WTC11 (cell line): Measurements from ENCODE around the gene MEF2D. TPM values are rescaled to one million over a fixed set of nuclear protein-coding genes. Genes with fewer than 3 reads are reported as not detected.
A peak's percentile ranks its signal among the peaks of the same experiment; 100 is the strongest.

ENCODE experiments used
- ATAC-seq: fragments of 200-7000 bp; cut with Tn5 transposase; 2 replicates; pipeline ENCODE4 v1.10.0; 2021; ENCODE audit warnings: mild to moderate bottlenecking, moderate library complexity
- CTCF ChIA-PET: fragments of 300-600 bp; sonication (Branson Sonifier 250); formaldehyde crosslinking; loops from one replicate; lab custom pipeline; 2021; ENCODE audit warnings: antibody characterized with exemption; lab: Charles Lee
- POLR2A ChIA-PET: fragments of 350-600 bp; sonication (Branson Sonifier 250); formaldehyde crosslinking; loops from one replicate; lab custom pipeline; 2021; ENCODE audit warnings: antibody characterized with exemption; lab: Charles Lee
- DNase-seq: peaks from one replicate; pipeline ENCODE4 v3.0.0; 2021; ENCODE audit warnings: low spot score
- H3K27ac Mint-ChIP-seq: 2 replicates; pipeline ENCODE4 v1.8.0; 2021; ENCODE audit warnings: mixed read lengths
- H3K27me3 Mint-ChIP-seq: 2 replicates; pipeline ENCODE4 v1.8.0; 2021; ENCODE audit warnings: low read depth, mild to moderate bottlenecking, moderate library complexity, mixed read lengths
- H3K36me3 Mint-ChIP-seq: 2 replicates; pipeline ENCODE4 v1.8.0; 2021; ENCODE audit warnings: mixed read lengths
- H3K4me1 Mint-ChIP-seq: 2 replicates; pipeline ENCODE4 v1.8.0; 2022; ENCODE audit warnings: mixed read lengths
- H3K4me3 Mint-ChIP-seq: 2 replicates; pipeline ENCODE4 v1.8.0; 2021; ENCODE audit warnings: mild to moderate bottlenecking, moderate library complexity, mixed read lengths
- H3K9me3 Mint-ChIP-seq: 2 replicates; pipeline ENCODE4 v1.8.0; 2021; ENCODE audit warnings: mixed read lengths
- AR ChIP-seq: fragments of 250-450 bp; sonication (Bioruptor Pico); IDR thresholded peaks from 2 replicates; pipeline ENCODE4 v1.9.0; 2021; ENCODE audit warnings: mild to moderate bottlenecking
- ARID4B ChIP-seq: sonication (generic); formaldehyde crosslinking; IDR thresholded peaks from 2 replicates; pipeline ENCODE4 v1.8.0; 2023; ENCODE audit warnings: missing genetic modification reagents, mild to moderate bottlenecking, borderline replicate concordance
- CREB1 ChIP-seq: sonication (generic); formaldehyde crosslinking; IDR thresholded peaks from 2 replicates; pipeline ENCODE4 v1.8.0; 2023; ENCODE audit warnings: mild to moderate bottlenecking, missing genetic modification reagents
- E2F1 ChIP-seq: sonication (generic); formaldehyde crosslinking; IDR thresholded peaks from 2 replicates; pipeline ENCODE4 v1.8.0; 2022; ENCODE audit warnings: mild to moderate bottlenecking, missing genetic modification reagents
- FOXK1 ChIP-seq: sonication (generic); formaldehyde crosslinking; IDR thresholded peaks from 2 replicates; pipeline ENCODE4 v1.8.0; 2022; ENCODE audit warnings: mild to moderate bottlenecking, moderate library complexity, missing genetic modification reagents
- GABPB1 ChIP-seq: sonication (generic); formaldehyde crosslinking; IDR thresholded peaks from 2 replicates; pipeline ENCODE4 v1.8.1; 2023; ENCODE audit warnings: mild to moderate bottlenecking, missing genetic modification reagents
- HMGA2 ChIP-seq: fragments of 250-450 bp; sonication (Bioruptor Pico); IDR thresholded peaks from 2 replicates; pipeline ENCODE4 v1.4.0; 2021; ENCODE audit warnings: mild to moderate bottlenecking, moderate library complexity
- MAX ChIP-seq: sonication (generic); formaldehyde crosslinking; IDR thresholded peaks from 2 replicates; pipeline ENCODE4 v1.8.0; 2022; ENCODE audit warnings: mild to moderate bottlenecking, missing genetic modification reagents
- MLX ChIP-seq: sonication (generic); formaldehyde crosslinking; IDR thresholded peaks from 2 replicates; pipeline ENCODE4 v1.8.1; 2023; ENCODE audit warnings: mild to moderate bottlenecking, missing genetic modification reagents, moderate library complexity
- NFYB ChIP-seq: sonication (generic); formaldehyde crosslinking; conservative IDR thresholded peaks from 2 replicates; pipeline ENCODE4 v1.8.0; 2022; ENCODE audit warnings: low read depth, missing genetic modification reagents
- SMAD4 ChIP-seq: sonication (generic); formaldehyde crosslinking; IDR thresholded peaks from 2 replicates; pipeline ENCODE4 v1.8.0; 2022; ENCODE audit warnings: mild to moderate bottlenecking, missing genetic modification reagents
- SOX15 ChIP-seq: fragments of 250-450 bp; sonication (Bioruptor Pico); IDR thresholded peaks from 2 replicates; pipeline ENCODE4 v1.9.0; 2021; ENCODE audit warnings: mild to moderate bottlenecking
- ZNF281 ChIP-seq: sonication (generic); formaldehyde crosslinking; IDR thresholded peaks from 2 replicates; pipeline ENCODE4 v1.8.0; 2023; ENCODE audit warnings: mild to moderate bottlenecking, missing genetic modification reagents
- ZNF416 ChIP-seq: fragments of 250-450 bp; sonication (Bioruptor Pico); IDR thresholded peaks from 2 replicates; pipeline ENCODE4 v1.9.0; 2021; ENCODE audit warnings: mild to moderate bottlenecking, inconsistent platforms
- ZNF423 ChIP-seq: fragments of 250-450 bp; sonication (Bioruptor Pico); IDR thresholded peaks from 2 replicates; pipeline ENCODE4 v2.1.2; 2022; ENCODE audit warnings: mild to moderate bottlenecking, moderate library complexity
- ZNF425 ChIP-seq: fragments of 250-450 bp; sonication (Bioruptor Pico); conservative IDR thresholded peaks from 2 replicates; pipeline ENCODE4 v1.9.0; 2021; ENCODE audit warnings: mild to moderate bottlenecking
- total RNA-seq: library from RNA; stranded (reverse); gene quantifications from 3 replicates; pipeline ENCODE4 v1.2.3, GENCODE V29; 2021

MEF2D gene
- total RNA-seq, 1 experiment from 2014 or later = 24.1 TPM

- TF ChIP-seq ARID4B (CRISPR knock-in tag) (no peak), HMGA2 (CRISPR knock-in tag) (no peak), E2F1 (CRISPR knock-in tag) (no peak)
These were observed 12.7 kb downstream of the MEF2D start (continued) for GRCh38 chr1:156487862-156488261.

GRCh38 chr1:156486421-156487344 is 13.9 kb downstream of the MEF2D start:
- POLR2A ChIA-PET = no interaction called here
- CTCF ChIA-PET = interaction anchor here (0.9 to 1.7 kb wide), 4 partner anchors 15 to 101 kb away, joined by 3 to 4 read pairs (median 3); no protein-coding TSS in a partner anchor
- TF ChIP-seq NFYB (no peak), GABPB1 (no peak), ZNF416 (CRISPR knock-in tag) (no peak), CREB1 (no peak), ZNF423 (CRISPR knock-in tag) (no peak), AR (CRISPR knock-in tag) (no peak), MAX (CRISPR knock-in tag) (no peak), SMAD4 (CRISPR knock-in tag) (no peak), ZNF281 (CRISPR knock-in tag) (no peak), HMGA2 (CRISPR knock-in tag) (no peak), SOX15 (CRISPR knock-in tag) (no peak), ZNF425 (CRISPR knock-in tag) (no peak), FOXK1 (CRISPR knock-in tag) (no peak), MLX (CRISPR knock-in tag) (no peak)

More at GRCh38 chr1:156486421-156487344, 13.9 kb downstream of the MEF2D start:
- Mint-ChIP-seq H3K4me3 (no peak overlapping the region), H3K27ac (0 out of 2 replicates have a peak overlapping the region, but pooled peaks have one; percentile 77), H3K27me3 (no peaks in the 10 kb centered on the region), H3K4me1 (peaks cover 41% of the 10 kb centered on the region), H3K36me3 (peaks cover 10% of the 10 kb centered on the region), H3K9me3 (no peaks in the 10 kb centered on the region)
- ATAC-seq (no peak), DNase-seq (no peak)
